Stimulated activated memory B cell treated with anti-CD40 and anti-IgM and Interleukin-4, amounts not matched to agents 10 μg/mL and 1 μg/mL and 100 μg/mL, for 72 hours (primary cell): ENCODE results near the gene PDGFRB.

Experiments used
- ATAC-seq: fragments of 150-1000 bp; cut with Tn5 transposase; 2 replicates; pipeline ENCODE4 v1.10.0; 2021
- H3K27ac Mint-ChIP-seq: one replicate; pipeline ENCODE4 v1.8.0; 2022; ENCODE audit warnings: mild to moderate bottlenecking, mixed read lengths
- H3K27me3 Mint-ChIP-seq: one replicate; pipeline ENCODE4 v1.8.0; 2022; ENCODE audit warnings: mixed read lengths
- H3K36me3 Mint-ChIP-seq: one replicate; pipeline ENCODE4 v1.8.0; 2022; ENCODE audit warnings: mixed read lengths
- H3K4me1 Mint-ChIP-seq: one replicate; pipeline ENCODE4 v1.8.0; 2022; ENCODE audit warnings: mixed read lengths
- H3K4me3 Mint-ChIP-seq: one replicate; pipeline ENCODE4 v1.8.0; 2022; ENCODE audit warnings: mild to moderate bottlenecking, moderate library complexity, mixed read lengths
- H3K9me3 Mint-ChIP-seq: one replicate; pipeline ENCODE4 v1.8.0; 2022; ENCODE audit warnings: mixed read lengths

Gene PDGFRB

GRCh38 chr5:150155258-150156026, at the start of gene PDGFRB:
Gene PDGFRB (minus strand): TSS chr5:150155845. CDS start chr5:150137047, 18,798 bp downstream.
- Mint-ChIP-seq H3K9me3 (no peaks in the 10 kb centered on the region), H3K36me3 (no peaks in the 10 kb centered on the region), H3K4me1 (peaks cover 42% of the 10 kb centered on the region), H3K27me3 (no peaks in the 10 kb centered on the region), H3K27ac (peak within 1 kb of the TSS; percentile 91), H3K4me3 (peak within 1 kb of the TSS; percentile 94)
- ATAC-seq: peak; percentile 70

- H3K4me3 Mint-ChIP-seq: no peak overlapping the region
- H3K4me1 Mint-ChIP-seq: peaks cover 13% of the 10 kb centered on the region
- H3K36me3 Mint-ChIP-seq: no peaks in the 10 kb centered on the region
- ATAC-seq: no peak
- H3K27me3 Mint-ChIP-seq: peaks cover 41% of the 10 kb centered on the region
- no peak overlapping the region for H3K27ac Mint-ChIP-seq
- H3K9me3 Mint-ChIP-seq: no peaks in the 10 kb centered on the region
Observed at GRCh38 chr5:150204590-150204960, 48.9 kb upstream of the PDGFRB start.

DNA sequence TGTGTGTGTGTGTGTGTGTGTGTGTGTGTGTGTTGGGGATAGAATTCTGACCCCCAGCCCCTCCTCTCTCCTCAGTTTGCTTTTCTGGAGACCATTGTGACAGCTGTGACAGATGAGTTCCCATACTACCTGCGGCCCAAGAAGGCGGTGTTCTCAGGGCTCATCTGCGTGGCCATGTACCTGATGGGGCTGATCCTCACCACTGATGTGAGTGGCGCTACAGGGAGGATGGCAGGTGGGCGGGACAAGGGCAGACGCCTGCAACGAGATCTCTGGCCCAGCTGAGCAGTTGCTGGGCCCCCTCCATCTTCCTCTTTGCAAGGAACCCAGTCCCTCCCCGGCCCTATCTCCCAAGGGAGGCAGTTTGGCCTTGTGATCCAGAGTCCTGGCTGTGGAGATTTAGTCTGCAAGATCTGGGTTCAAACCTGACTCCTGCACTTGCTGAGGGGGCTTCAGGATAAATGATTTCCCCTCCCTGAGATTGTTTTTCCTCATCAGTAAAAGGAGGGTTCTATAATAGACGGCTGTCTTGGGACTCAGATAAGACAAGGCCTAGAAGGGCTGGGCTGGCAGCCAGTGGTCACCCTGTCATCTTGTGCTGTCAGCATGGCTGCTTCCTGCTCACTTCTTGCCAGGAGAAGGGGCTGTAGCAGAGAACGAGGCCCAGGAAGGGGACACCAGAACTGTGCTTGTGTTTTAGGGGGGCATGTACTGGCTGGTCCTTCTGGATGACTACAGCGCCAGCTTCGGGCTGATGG, 48.4 kb upstream of the PDGFRB start:
- peaks cover 7% of the 10 kb centered on the region for H3K4me1 Mint-ChIP-seq
- no peaks in the 10 kb centered on the region for H3K36me3 Mint-ChIP-seq
- H3K4me3 Mint-ChIP-seq: no peak overlapping the region
- no peaks in the 10 kb centered on the region for H3K9me3 Mint-ChIP-seq
- H3K27me3 Mint-ChIP-seq: peaks cover 41% of the 10 kb centered on the region
- no peak overlapping the region for H3K27ac Mint-ChIP-seq
- no peak for ATAC-seq

GRCh38 chr5:150202501-150202900, 46.9 kb upstream of the PDGFRB start:
- H3K4me1 Mint-ChIP-seq: no peaks in the 10 kb centered on the region
- H3K27me3 Mint-ChIP-seq: peaks cover 41% of the 10 kb centered on the region
- no peak overlapping the region for H3K4me3 Mint-ChIP-seq
- ATAC-seq: no peak
- no peaks in the 10 kb centered on the region for H3K36me3 Mint-ChIP-seq
- no peaks in the 10 kb centered on the region for H3K9me3 Mint-ChIP-seq
- H3K27ac Mint-ChIP-seq: no peak overlapping the region

- Mint-ChIP-seq H3K27me3 (peaks cover 73% of the 10 kb centered on the region), H3K36me3 (no peaks in the 10 kb centered on the region), H3K27ac (no peak overlapping the region), H3K9me3 (no peaks in the 10 kb centered on the region), H3K4me1 (no peaks in the 10 kb centered on the region), H3K4me3 (no peak overlapping the region)
- no peak for ATAC-seq
Observed at GRCh38 chr5:150197476-150197875, 41.8 kb upstream of the PDGFRB start.

- no peaks in the 10 kb centered on the region for H3K9me3 Mint-ChIP-seq
- H3K4me1 Mint-ChIP-seq: no peaks in the 10 kb centered on the region
- no peak overlapping the region for H3K27ac Mint-ChIP-seq
- no peak for ATAC-seq
- no peak overlapping the region for H3K4me3 Mint-ChIP-seq
- H3K36me3 Mint-ChIP-seq: no peaks in the 10 kb centered on the region
- H3K27me3 Mint-ChIP-seq: peaks cover 78% of the 10 kb centered on the region
Observed at GRCh38 chr5:150196986-150197385, 41.3 kb upstream of the PDGFRB start.

DNA sequence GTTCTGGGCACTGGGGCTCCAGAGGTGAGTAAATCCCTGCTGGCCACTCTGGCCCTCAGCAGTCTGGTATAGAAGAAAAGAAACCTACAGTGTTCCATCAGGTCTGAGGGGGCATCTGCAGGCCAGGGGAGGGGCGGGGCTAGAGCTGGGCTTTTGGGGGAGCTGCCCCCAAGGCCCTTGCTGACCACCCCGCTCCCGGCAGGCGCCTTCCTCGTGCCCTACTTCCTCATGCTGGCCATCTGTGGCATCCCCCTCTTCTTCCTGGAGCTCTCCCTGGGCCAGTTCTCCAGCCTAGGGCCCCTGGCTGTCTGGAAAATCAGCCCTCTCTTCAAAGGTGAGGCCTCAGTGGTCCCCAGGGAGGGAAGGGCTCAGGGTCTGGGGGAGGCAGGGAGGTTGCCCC, 40.9 kb upstream of the PDGFRB start:
- Mint-ChIP-seq H3K36me3 (no peaks in the 10 kb centered on the region), H3K9me3 (no peaks in the 10 kb centered on the region), H3K27ac (no peak overlapping the region), H3K4me1 (no peaks in the 10 kb centered on the region), H3K27me3 (peaks cover 82% of the 10 kb centered on the region), H3K4me3 (no peak overlapping the region)
- no peak for ATAC-seq

- H3K4me1 Mint-ChIP-seq: no peaks in the 10 kb centered on the region
- no peak for ATAC-seq
- no peaks in the 10 kb centered on the region for H3K36me3 Mint-ChIP-seq
- peaks cover 88% of the 10 kb centered on the region for H3K27me3 Mint-ChIP-seq
- H3K27ac Mint-ChIP-seq: no peak overlapping the region
- no peak overlapping the region for H3K4me3 Mint-ChIP-seq
- H3K9me3 Mint-ChIP-seq: no peaks in the 10 kb centered on the region
Observed at GRCh38 chr5:150195736-150196485, 40.3 kb upstream of the PDGFRB start.

GRCh38 chr5:150192462-150192861, 36.8 kb upstream of the PDGFRB start:
- no peak for ATAC-seq
- no peaks in the 10 kb centered on the region for H3K4me1 Mint-ChIP-seq
- H3K9me3 Mint-ChIP-seq: no peaks in the 10 kb centered on the region
- H3K36me3 Mint-ChIP-seq: no peaks in the 10 kb centered on the region
- H3K27ac Mint-ChIP-seq: no peak overlapping the region
- no peak overlapping the region for H3K4me3 Mint-ChIP-seq
- peaks cover 79% of the 10 kb centered on the region for H3K27me3 Mint-ChIP-seq

- Mint-ChIP-seq H3K9me3 (no peaks in the 10 kb centered on the region), H3K4me3 (no peak overlapping the region), H3K4me1 (no peaks in the 10 kb centered on the region), H3K27ac (no peak overlapping the region), H3K27me3 (peaks cover 79% of the 10 kb centered on the region), H3K36me3 (no peaks in the 10 kb centered on the region)
- ATAC-seq: no peak
Observed at GRCh38 chr5:150190987-150191386, 35.3 kb upstream of the PDGFRB start.

DNA sequence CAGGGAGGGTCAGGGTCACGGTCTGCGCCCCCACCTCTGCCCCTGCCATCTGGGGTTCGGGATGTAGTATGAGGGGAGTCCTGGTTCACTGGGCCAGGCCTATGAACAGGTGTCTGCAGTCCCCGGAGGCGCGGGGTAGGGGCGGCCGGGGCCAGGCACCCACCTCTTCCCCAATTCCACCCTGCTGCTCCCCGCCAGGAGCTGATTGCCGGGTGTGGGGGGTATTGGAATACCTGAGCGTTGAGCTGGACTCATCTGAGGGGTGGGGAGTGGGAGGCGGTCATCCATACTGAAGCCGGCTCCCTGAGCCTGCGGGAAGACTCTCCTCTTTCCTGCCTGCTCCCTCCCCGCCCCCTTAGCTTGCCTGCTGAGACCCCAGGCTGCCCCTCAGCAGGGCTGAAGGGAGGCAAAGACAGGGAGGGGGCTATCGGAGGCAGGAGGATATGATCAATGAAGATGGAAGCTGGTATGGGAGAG, 34.9 kb upstream of the PDGFRB start:
- peak; percentile 10 for ATAC-seq
- Mint-ChIP-seq H3K27me3 (peaks cover 74% of the 10 kb centered on the region), H3K4me1 (no peaks in the 10 kb centered on the region), H3K27ac (no peak overlapping the region), H3K9me3 (no peaks in the 10 kb centered on the region), H3K4me3 (no peak overlapping the region), H3K36me3 (no peaks in the 10 kb centered on the region)

DNA sequence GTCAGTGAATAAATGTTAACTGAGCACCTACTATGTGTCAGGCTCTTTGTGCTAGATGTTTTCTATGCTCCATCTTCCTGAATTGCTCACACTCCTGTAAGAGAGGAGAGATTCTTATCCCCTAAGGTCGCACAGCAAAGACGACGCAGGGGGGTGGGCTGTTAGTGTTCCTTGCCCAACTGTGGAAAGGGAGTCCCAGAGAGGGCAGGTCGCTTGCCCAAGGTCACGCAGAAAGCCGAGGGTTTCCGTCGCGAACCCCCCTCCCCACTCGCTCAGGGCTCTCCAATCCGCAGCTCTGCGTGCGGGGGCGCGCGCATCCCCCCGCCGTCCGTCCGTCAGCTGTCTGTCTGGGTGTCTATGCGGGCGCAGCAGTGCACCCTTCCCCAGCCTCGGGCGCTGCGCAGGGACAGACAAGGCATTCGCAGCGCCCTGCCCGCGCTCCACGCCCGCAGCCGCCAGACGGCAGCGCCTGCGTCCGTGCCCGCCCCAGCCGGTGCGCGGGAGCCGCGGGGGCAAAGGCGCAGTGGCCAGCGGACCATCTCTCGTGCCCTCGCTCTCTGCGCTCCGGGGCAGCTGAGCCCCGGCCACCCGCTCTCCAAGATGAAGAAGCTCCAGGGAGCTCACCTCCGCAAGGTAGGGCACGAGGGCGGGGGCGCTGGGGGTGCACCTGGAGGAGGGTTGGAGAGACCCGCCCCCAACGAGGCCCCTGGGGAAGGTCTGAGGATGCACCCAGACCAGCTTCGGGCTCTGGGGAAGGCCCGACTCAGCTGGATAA, 34.3 kb upstream of the PDGFRB start, which contains the start of gene SLC6A7:
Gene SLC6A7, plus strand, starts transcription at position 335 of the 775 bp plus-strand sequence. Its CDS starts 266 bp downstream, at position 601.
- no peak for ATAC-seq
- no peak within 1 kb of the TSS for H3K27ac Mint-ChIP-seq
- H3K9me3 Mint-ChIP-seq: no peaks in the 10 kb centered on the region
- no peaks in the 10 kb centered on the region for H3K4me1 Mint-ChIP-seq
- H3K4me3 Mint-ChIP-seq: no peak within 1 kb of the TSS
- H3K27me3 Mint-ChIP-seq: peaks cover 69% of the 10 kb centered on the region
- H3K36me3 Mint-ChIP-seq: no peaks in the 10 kb centered on the region

GRCh38 chr5:150189326-150189725, 33.7 kb upstream of the PDGFRB start:
- Mint-ChIP-seq H3K27me3 (peaks cover 73% of the 10 kb centered on the region), H3K4me1 (no peaks in the 10 kb centered on the region), H3K9me3 (no peaks in the 10 kb centered on the region), H3K27ac (no peak overlapping the region), H3K36me3 (no peaks in the 10 kb centered on the region), H3K4me3 (no peak overlapping the region)
- ATAC-seq: no peak

DNA sequence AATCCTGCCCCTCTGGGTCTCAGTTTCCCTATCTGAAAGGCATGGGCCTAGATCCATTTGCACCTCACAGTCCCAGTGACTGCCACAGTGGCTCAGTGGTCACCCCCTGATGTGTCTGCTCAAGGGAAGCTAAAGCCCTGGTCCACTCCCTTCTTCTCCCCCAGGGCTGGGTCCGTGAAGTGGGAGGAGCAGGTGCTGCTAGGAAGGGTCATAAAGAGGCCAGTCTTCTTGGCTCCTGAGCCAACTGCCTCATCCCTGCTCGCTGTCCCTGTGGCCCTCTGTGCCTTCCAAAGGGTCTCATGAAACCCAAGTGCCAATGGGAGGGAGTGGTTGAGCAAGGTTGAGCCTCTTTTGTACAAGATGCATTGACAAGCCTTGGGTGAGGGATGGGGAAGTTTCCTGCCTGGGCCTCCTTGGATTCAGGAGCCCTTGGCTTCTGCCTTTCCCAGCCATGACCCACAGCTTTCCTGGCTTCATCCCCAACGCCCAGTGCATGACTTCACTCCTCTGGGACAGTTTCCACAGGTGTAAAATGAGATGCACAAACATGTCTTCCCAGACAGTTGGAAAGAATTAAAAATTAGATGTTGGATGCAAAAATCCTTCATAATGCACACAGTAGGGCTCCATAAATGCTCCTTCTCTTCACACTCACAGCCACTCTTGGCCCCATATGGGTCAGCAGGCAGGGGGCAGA, 32.6 kb upstream of the PDGFRB start:
- no peak for ATAC-seq
- Mint-ChIP-seq H3K27me3 (peaks cover 68% of the 10 kb centered on the region), H3K9me3 (no peaks in the 10 kb centered on the region), H3K4me1 (no peaks in the 10 kb centered on the region), H3K27ac (no peak overlapping the region), H3K36me3 (no peaks in the 10 kb centered on the region), H3K4me3 (no peak overlapping the region)
